ENCODE data around the gene TBC1D5. TPM values are rescaled to one million over a fixed set of nuclear protein-coding genes. Genes with fewer than 3 reads are reported as not detected.

TBC1D5 gene
- polyA plus RNA-seq, 1 experiment, result 27.0 TPM

DNA sequence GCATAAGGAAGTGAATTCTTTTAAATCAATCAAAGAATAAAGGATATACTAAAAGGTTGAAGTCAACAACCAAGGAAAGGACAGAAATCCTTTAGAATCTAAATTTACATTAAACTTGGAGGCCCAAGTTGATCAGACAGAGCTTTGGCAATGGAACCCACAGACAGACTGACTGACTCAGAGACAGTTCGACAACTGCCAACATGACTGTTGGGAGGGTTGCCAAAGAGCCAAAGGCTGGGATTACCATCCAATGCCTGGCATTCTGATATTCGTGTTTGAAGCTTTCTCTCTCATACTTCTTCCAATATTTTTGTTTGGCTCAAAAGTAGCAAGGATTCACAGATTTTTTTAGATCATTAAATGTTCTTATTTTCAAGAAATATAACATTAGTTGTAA is 451.5 kb downstream of the TBC1D5 start:
- ChIA-PET CTCF (no interaction called here), POLR2A (no interaction called here)
- TF ChIP-seq CTCF (IDR thresholded peaks at IDR 0.05; ENCODE audit: insufficient read depth, low read depth, low read length), result no peak
- Histone ChIP-seq H3K4me3 (ENCODE audit: low read depth, low read length) (no peak overlapping the region), H3K36me3 (ENCODE audit: control insufficient read depth, insufficient read depth, low read length) (no peaks in the 10 kb centered on the region), H3K27me3 (ENCODE audit: control insufficient read depth, insufficient read depth, low read length) (no peaks in the 10 kb centered on the region)
- DNase-seq (ENCODE audit: low read depth), result no peak

DNA sequence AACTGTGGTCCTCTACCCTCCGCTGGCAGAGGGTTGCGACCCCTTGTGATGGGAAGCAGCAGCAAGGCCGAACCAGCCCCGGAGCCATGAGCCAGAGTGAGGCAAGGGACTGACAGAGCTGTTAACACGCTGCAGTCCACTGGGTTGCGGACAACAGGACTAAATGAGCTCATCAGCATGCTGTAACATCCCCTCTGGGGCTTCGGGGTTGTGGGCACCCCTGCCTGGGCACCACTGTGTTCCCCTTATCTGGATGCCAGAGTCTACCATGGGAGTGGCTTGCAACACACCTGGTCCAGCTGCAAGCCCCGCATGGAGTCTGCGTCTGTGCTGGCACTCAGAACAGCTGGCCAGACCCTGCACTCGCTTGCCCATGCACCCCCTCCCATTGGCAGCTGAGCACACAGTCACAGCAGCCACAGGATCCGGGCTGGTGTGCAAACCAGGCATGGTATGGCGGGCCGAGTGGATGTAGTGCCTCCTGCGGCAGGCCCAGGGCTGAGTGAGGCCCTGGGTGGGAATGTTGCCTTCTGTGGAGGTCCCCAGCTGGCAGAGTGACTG is 453.5 kb downstream of the TBC1D5 start:
- TF ChIP-seq CTCF (IDR thresholded peaks at IDR 0.05; ENCODE audit: insufficient read depth, low read depth, low read length), result no peak
- ChIA-PET POLR2A (no interaction called here), CTCF (no interaction called here)
- Histone ChIP-seq H3K4me3 (ENCODE audit: low read depth, low read length) (no peak overlapping the region), H3K36me3 (ENCODE audit: control insufficient read depth, insufficient read depth, low read length) (no peaks in the 10 kb centered on the region), H3K27me3 (ENCODE audit: control insufficient read depth, insufficient read depth, low read length) (no peaks in the 10 kb centered on the region)
- DNase-seq (ENCODE audit: low read depth), result no peak

DNA sequence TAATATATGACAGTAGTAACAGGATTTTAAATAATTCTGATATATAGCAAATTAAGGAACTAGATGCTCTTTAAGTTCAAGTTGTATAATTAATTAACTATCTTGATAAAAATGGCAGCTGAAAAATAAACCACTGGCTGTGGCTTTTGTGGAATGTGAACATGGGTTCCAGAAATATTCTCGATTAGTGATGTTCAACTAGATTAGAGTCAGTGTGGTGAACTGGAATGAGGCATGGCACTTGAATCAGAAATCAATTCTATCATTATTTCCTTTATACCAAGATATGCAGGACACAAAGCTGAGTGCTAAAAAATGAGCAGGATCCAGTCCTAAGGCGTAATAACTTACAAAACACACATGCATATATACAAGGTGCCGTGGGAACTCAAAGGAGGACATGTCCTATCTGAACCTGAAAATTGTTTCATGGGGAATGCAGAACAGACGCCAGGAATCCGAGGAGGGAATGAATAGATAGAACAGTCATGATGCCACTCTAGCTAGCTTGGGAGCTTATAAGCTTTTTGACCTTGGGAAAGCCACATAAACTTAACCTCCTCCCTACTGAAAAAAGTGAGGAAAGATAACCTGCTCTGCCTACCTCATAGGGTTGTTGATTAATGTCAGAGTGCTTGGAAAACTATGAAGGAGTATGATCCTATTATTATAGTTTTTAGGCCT is 455.3 kb downstream of the TBC1D5 start:
- H3K4me3 ChIP-seq (ENCODE audit: low read depth, low read length), result no peak overlapping the region
- TF ChIP-seq CTCF (IDR thresholded peaks at IDR 0.05; ENCODE audit: insufficient read depth, low read depth, low read length), result no peak
- POLR2A ChIA-PET, result no interaction called here
- CTCF ChIA-PET, result interaction anchor here (1.4 to 1.7 kb wide), 2 partner anchors 8 to 15 kb away, joined by 4 to 6 read pairs; no protein-coding TSS in a partner anchor
- no peaks in the 10 kb centered on the region for H3K27me3 ChIP-seq (ENCODE audit: control insufficient read depth, insufficient read depth, low read length)
- DNase-seq (ENCODE audit: low read depth), result no peak
- no peaks in the 10 kb centered on the region for H3K36me3 ChIP-seq (ENCODE audit: control insufficient read depth, insufficient read depth, low read length)

DNA sequence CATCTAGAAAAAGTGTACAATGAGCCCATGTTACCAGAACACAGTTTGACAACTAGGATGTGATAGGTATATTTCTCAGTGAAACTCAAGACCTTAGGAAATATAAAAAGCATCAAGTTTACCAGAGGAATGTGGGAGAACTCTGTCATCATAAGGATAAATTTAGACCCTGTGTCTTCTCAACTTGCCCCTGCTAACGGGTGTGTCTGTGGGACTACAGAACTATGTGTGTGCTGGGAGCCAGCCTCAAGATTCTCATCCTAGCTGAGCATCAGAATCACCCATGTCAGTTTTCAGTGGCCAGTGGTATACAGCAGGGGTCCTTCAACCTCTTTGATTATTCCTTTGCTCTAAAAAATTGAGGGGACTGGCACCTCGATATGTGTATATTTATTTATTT is 464.4 kb downstream of the TBC1D5 start:
- Histone ChIP-seq H3K4me3 (ENCODE audit: low read depth, low read length) (no peak overlapping the region), H3K27me3 (ENCODE audit: control insufficient read depth, insufficient read depth, low read length) (no peaks in the 10 kb centered on the region), H3K36me3 (ENCODE audit: control insufficient read depth, insufficient read depth, low read length) (no peaks in the 10 kb centered on the region)
- TF ChIP-seq CTCF (IDR thresholded peaks at IDR 0.05; ENCODE audit: insufficient read depth, low read depth, low read length), result no peak
- POLR2A ChIA-PET, result no interaction called here
- DNase-seq (ENCODE audit: low read depth), result no peak
- CTCF ChIA-PET, result interaction anchor here (1.6 kb wide), 1 partner anchor 9 kb away, joined by 6 read pairs; no protein-coding TSS in a partner anchor

- POLR2A ChIA-PET, result no interaction called here
Observed at GRCh38 chr3:17266846-17267245, 475.6 kb downstream of the TBC1D5 start.

More at GRCh38 chr3:17266846-17267245, 475.6 kb downstream of the TBC1D5 start:
- no peaks in the 10 kb centered on the region for H3K36me3 ChIP-seq (ENCODE audit: control insufficient read depth, insufficient read depth, low read length)
- no peak overlapping the region for H3K4me3 ChIP-seq (ENCODE audit: low read depth, low read length)
- DNase-seq (ENCODE audit: low read depth), result no peak
- H3K27me3 ChIP-seq (ENCODE audit: control insufficient read depth, insufficient read depth, low read length), result no peaks in the 10 kb centered on the region
- no peak for TF ChIP-seq CTCF (IDR thresholded peaks at IDR 0.05; ENCODE audit: insufficient read depth, low read depth, low read length)
- CTCF ChIA-PET, result no interaction called here
